Esophagus muscularis mucosa (tissue), 3 donors: ENCODE results near the gene MRPL21.

ENCODE experiments used
- CTCF ChIP-seq, 3 experiments: fragments of 200-600 bp in 2 of 3; fragments of 450-650 bp in 1 of 3; sonication (generic) in 2 of 3; IDR thresholded peaks; one replicate each; pipeline ENCODE4 v1.5.1; 2017 to 2019; ENCODE audit warnings: antibody characterized with exemption in 3 of 3, mild to moderate bottlenecking in 2 of 3, moderate library complexity in 1 of 3
- POLR2A ChIP-seq: fragments of 450-650 bp; IDR thresholded peaks from one replicate; pipeline ENCODE4 v1.6.1; 2017; ENCODE audit warnings: antibody characterized with exemption, moderate library complexity, mild to moderate bottlenecking, low read depth
- POLR2AphosphoS5 ChIP-seq, 2 donors: sonication (generic); formaldehyde crosslinking; IDR thresholded peaks; one replicate each; pipeline ENCODE4 v1.6.1; 2017; ENCODE audit warnings: antibody characterized with exemption in 2 of 2

- TF ChIP-seq POLR2A (no peak), CTCF (IDR thresholded peaks at IDR 0.05) (no peak), POLR2AphosphoS5 (IDR thresholded peaks at IDR 0.05) (peak; percentile 60 to 78)
These were observed 13.0 kb downstream of the MRPL21 start for GRCh38 chr11:68890490-68891231.
